Prostate gland (tissue), 2 donors: ENCODE data around the gene FRMD3. TPM values are rescaled to one million over a fixed set of nuclear protein-coding genes. Genes with fewer than 3 reads are reported as not detected.

Experiments used
- DNase-seq: peaks from one replicate; pipeline ENCODE4 v3.0.0-alpha.2; 2019; ENCODE audit warnings: low spot score
- H3K27ac ChIP-seq, 2 donors: fragments of 200-600 bp; sonication (generic); 2 replicates each; pipeline ENCODE4 v1.5.1; 2017 to 2019
- H3K27me3 ChIP-seq: fragments of 200-600 bp; sonication (generic); replicated peaks from 2 replicates; pipeline ENCODE4 v1.5.1; 2019; ENCODE audit not compliant: insufficient read depth
- H3K36me3 ChIP-seq, 2 donors: fragments of 200-600 bp; sonication (generic); 1 replicate in 1 of 2; 2 replicates in 1 of 2; pipeline versions ENCODE4 v1.5.1 to v1.8.1; 2017 to 2019
- H3K4me1 ChIP-seq: fragments of 200-600 bp; sonication (generic); replicated peaks from 2 replicates; pipeline ENCODE4 v1.5.1; 2019
- H3K4me3 ChIP-seq, 2 donors: fragments of 200-600 bp; sonication (generic); 2 replicates each; pipeline ENCODE4 v1.5.1; 2017 to 2019
- H3K9me3 ChIP-seq: fragments of 200-600 bp; sonication (generic); 2 replicates; pipeline ENCODE4 v1.5.1; 2017
- CTCF ChIP-seq, 4 experiments: fragments of 200-600 bp in 2 of 4; fragments of 450-650 bp in 2 of 4; sonication (generic) in 2 of 4; IDR thresholded peaks; 1 replicate in 3 of 4; 2 replicates in 1 of 4; pipeline ENCODE4 v1.5.1; 2016 to 2019; ENCODE audit warnings: antibody characterized with exemption in 4 of 4, mild to moderate bottlenecking in 2 of 4, moderate library complexity in 2 of 4
- POLR2A ChIP-seq: fragments of 450-650 bp; IDR thresholded peaks from one replicate; pipeline ENCODE4 v1.6.1; 2016; ENCODE audit warnings: antibody characterized with exemption, mild to moderate bottlenecking
- POLR2AphosphoS5 ChIP-seq: sonication (generic); formaldehyde crosslinking; IDR thresholded peaks from one replicate; pipeline ENCODE4 v1.6.1; 2017; ENCODE audit warnings: antibody characterized with exemption
- WGBS: methylation state at CpG from one replicate; pipeline ENCODE4 v1.1.5; 2018; 5-methylcytosine and 5-hydroxymethylcytosine counted together
- intact Hi-C: fragments of 100-400 bp; cut with DNase I; formaldehyde crosslinking; loops from one replicate; pipeline ENCODE4 v1.14.2; 2022
- total RNA-seq, 2 donors: library from RNA; depleted of rRNA; stranded (reverse); fragments of >200 nt; gene quantifications; one replicate each; pipeline ENCODE4 v1.1.0, GENCODE V29; 2016

Gene FRMD3
- total RNA-seq, 2 donors from 2014 or later = 2.3 to 3.4 TPM

- 57% methylated on average over 2 of the region's 2 CpGs for WGBS
- no peaks in the 10 kb centered on the region for H3K9me3 ChIP-seq
- no peaks in the 10 kb centered on the region for H3K36me3 ChIP-seq
- TF ChIP-seq POLR2AphosphoS5 (no peak), POLR2A (no peak)
- H3K27me3 ChIP-seq = no peaks in the 10 kb centered on the region
- no peaks in the 10 kb centered on the region for H3K4me1 ChIP-seq
- intact Hi-C loops = no loop called here
- H3K4me3 ChIP-seq = no peak overlapping the region
- no peak for DNase-seq
- no peak overlapping the region for H3K27ac ChIP-seq
These were observed 182.5 kb downstream of the FRMD3 start for GRCh38 chr9:83355729-83356151.

GRCh38 chr9:83355024-83355444 is 183.2 kb downstream of the FRMD3 start:
- H3K4me1 ChIP-seq = no peaks in the 10 kb centered on the region
- H3K27ac ChIP-seq = no peak overlapping the region
- TF ChIP-seq CTCF (IDR thresholded peaks at IDR 0.05) (no peak), POLR2A (no peak), POLR2AphosphoS5 (no peak)
- no peak for DNase-seq
- 74% methylated on average over 4 of the region's 4 CpGs for WGBS
- H3K9me3 ChIP-seq = no peaks in the 10 kb centered on the region
- H3K36me3 ChIP-seq = no peaks in the 10 kb centered on the region
- H3K4me3 ChIP-seq = no peak overlapping the region
- intact Hi-C loops = no loop called here
- no peaks in the 10 kb centered on the region for H3K27me3 ChIP-seq

GRCh38 chr9:83349031-83349430 is 189.2 kb downstream of the FRMD3 start:
- Histone ChIP-seq H3K9me3 (no peaks in the 10 kb centered on the region), H3K4me1 (no peaks in the 10 kb centered on the region), H3K27me3 (no peaks in the 10 kb centered on the region), H3K4me3 (no peak overlapping the region), H3K36me3 (no peaks in the 10 kb centered on the region), H3K27ac (no peak overlapping the region)
- intact Hi-C loops = no loop called here
- TF ChIP-seq POLR2AphosphoS5 (no peak), POLR2A (no peak), CTCF (IDR thresholded peaks at IDR 0.05) (no peak)
- WGBS = 88% methylated on average over 9 of the region's 9 CpGs
- no peak for DNase-seq

- no peaks in the 10 kb centered on the region for H3K9me3 ChIP-seq
- no peaks in the 10 kb centered on the region for H3K36me3 ChIP-seq
- no peaks in the 10 kb centered on the region for H3K27me3 ChIP-seq
- H3K4me3 ChIP-seq = no peak overlapping the region
- intact Hi-C loops = no loop called here
- H3K27ac ChIP-seq = no peak overlapping the region
- WGBS = 22% methylated on average over 2 of the region's 2 CpGs
- no peaks in the 10 kb centered on the region for H3K4me1 ChIP-seq
- DNase-seq = no peak
- no peak for TF ChIP-seq POLR2A
- TF ChIP-seq POLR2AphosphoS5 = no peak
- TF ChIP-seq CTCF (IDR thresholded peaks at IDR 0.05) = no peak
These were observed 191.4 kb downstream of the FRMD3 start for GRCh38 chr9:83346655-83347420.

GRCh38 chr9:83343366-83343999 is 194.7 kb downstream of the FRMD3 start:
- Histone ChIP-seq H3K9me3 (no peaks in the 10 kb centered on the region), H3K4me3 (no peak overlapping the region), H3K27me3 (no peaks in the 10 kb centered on the region), H3K36me3 (no peaks in the 10 kb centered on the region), H3K27ac (no peak overlapping the region), H3K4me1 (no peaks in the 10 kb centered on the region)
- DNase-seq = no peak
- TF ChIP-seq POLR2A = no peak
- TF ChIP-seq CTCF (IDR thresholded peaks at IDR 0.05) = no peak
- TF ChIP-seq POLR2AphosphoS5 = no peak
- WGBS = 30% methylated on average over 10 of the region's 10 CpGs
- intact Hi-C loops = no loop called here
